HEK293T (cell line): ENCODE measurements around the gene NGEF.

ENCODE experiments used
- CTCF ChIA-PET: fragments of 350-600 bp; formaldehyde crosslinking; extraction: SDS; loops from one replicate; lab custom pipeline; 2021; ENCODE audit warnings: antibody characterized with exemption, inconsistent platforms; lab: Yijun Ruan, JAX
- POLR2A ChIA-PET: fragments of 350-600 bp; formaldehyde crosslinking; extraction: SDS; loops from one replicate; lab custom pipeline; 2020; ENCODE audit warnings: antibody characterized with exemption, inconsistent platforms; lab: Yijun Ruan, JAX
- DNase-seq: peaks from one replicate; pipeline ENCODE4 v3.0.0; 2012; ENCODE audit warnings: mixed read lengths; ENCODE audit errors: extremely low spot score
- ARNT ChIP-seq: fragments of 450-650 bp; IDR thresholded peaks from 2 replicates; pipeline ENCODE4 v1.6.1; 2017; ENCODE audit warnings: mild to moderate bottlenecking
- BHLHE40 ChIP-seq: fragments of 450-650 bp; IDR thresholded peaks from 2 replicates; pipeline ENCODE4 v1.6.1; 2016; ENCODE audit warnings: mild to moderate bottlenecking, moderate library complexity, borderline replicate concordance
- CTBP1 ChIP-seq: fragments of 450-650 bp; IDR thresholded peaks from 2 replicates; pipeline ENCODE4 v1.6.1; 2016; ENCODE audit warnings: borderline replicate concordance
- ELF4 ChIP-seq: fragments of 450-650 bp; IDR thresholded peaks from 2 replicates; pipeline ENCODE4 v1.6.1; 2017; ENCODE audit warnings: antibody characterized with exemption
- FOXA1 ChIP-seq: fragments of 450-650 bp; IDR thresholded peaks from 2 replicates; pipeline ENCODE4 v1.6.1; 2016; ENCODE audit warnings: mild to moderate bottlenecking
- FOXK2 ChIP-seq: fragments of 450-650 bp; IDR thresholded peaks from 2 replicates; pipeline ENCODE4 v1.6.1; 2016; ENCODE audit warnings: mild to moderate bottlenecking
- FOXM1 ChIP-seq: fragments of 450-650 bp; IDR thresholded peaks from 2 replicates; pipeline ENCODE4 v1.6.1; 2017; ENCODE audit warnings: mild to moderate bottlenecking, borderline replicate concordance
- HDGF ChIP-seq: fragments of 450-650 bp; IDR thresholded peaks from 2 replicates; pipeline ENCODE4 v1.6.1; 2017; ENCODE audit warnings: antibody characterized with exemption, borderline replicate concordance
- L3MBTL2 ChIP-seq: fragments of 450-650 bp; conservative IDR thresholded peaks from 2 replicates; pipeline ENCODE4 v1.6.1; 2016; ENCODE audit warnings: mild to moderate bottlenecking
- LEF1 ChIP-seq: fragments of 450-650 bp; IDR thresholded peaks from 2 replicates; pipeline ENCODE4 v1.6.1; 2017; ENCODE audit warnings: mild to moderate bottlenecking, borderline replicate concordance
- NFRKB ChIP-seq: fragments of 450-650 bp; IDR thresholded peaks from 2 replicates; pipeline ENCODE4 v1.6.1; 2016; ENCODE audit warnings: mild to moderate bottlenecking, moderate library complexity
- PKNOX1 ChIP-seq: fragments of 450-650 bp; IDR thresholded peaks from 2 replicates; pipeline ENCODE4 v1.6.1; 2016
- SP1 ChIP-seq: fragments of 450-650 bp; IDR thresholded peaks from 2 replicates; pipeline ENCODE4 v1.6.1; 2017
- SUZ12 ChIP-seq: fragments of 450-650 bp; IDR thresholded peaks from 2 replicates; pipeline ENCODE4 v1.6.1; 2016; ENCODE audit warnings: mild to moderate bottlenecking
- TARDBP ChIP-seq: fragments of 450-650 bp; IDR thresholded peaks from 2 replicates; pipeline ENCODE4 v1.6.1; 2016
- ZNF384 ChIP-seq: fragments of 450-650 bp; IDR thresholded peaks from 2 replicates; pipeline ENCODE4 v1.6.1; 2016

The NGEF gene

GRCh38 chr2:232928551-232929302, 84.3 kb downstream of the NGEF start:
- ChIA-PET POLR2A (no interaction called here), CTCF (no interaction called here)

GRCh38 chr2:232927793-232928550, 85.1 kb downstream of the NGEF start:
- peak; percentile 60 for DNase-seq
- CTCF ChIA-PET, result no interaction called here
- no peak for TF ChIP-seq FOXM1
- TF ChIP-seq LEF1, result no peak
- no peak for TF ChIP-seq BHLHE40
- no peak for TF ChIP-seq CTBP1
- TF ChIP-seq FOXK2, result no peak
- no peak for TF ChIP-seq HDGF
- no peak for TF ChIP-seq ELF4
- TF ChIP-seq TARDBP, result no peak
- no peak for TF ChIP-seq PKNOX1
- TF ChIP-seq SP1, result no peak
- no peak for TF ChIP-seq SUZ12
- no peak for TF ChIP-seq FOXA1
- TF ChIP-seq NFRKB, result no peak
- TF ChIP-seq ZNF384, result no peak
- TF ChIP-seq ARNT, result no peak
- no peak for TF ChIP-seq L3MBTL2
- POLR2A ChIA-PET, result no interaction called here

More at GRCh38 chr2:232928551-232929302, 84.3 kb downstream of the NGEF start:
- DNase-seq, result no peak
- no peak for TF ChIP-seq L3MBTL2
- no peak for TF ChIP-seq ARNT
- TF ChIP-seq LEF1, result no peak
- TF ChIP-seq HDGF, result no peak
- no peak for TF ChIP-seq PKNOX1
- no peak for TF ChIP-seq SP1

GRCh38 chr2:232927032-232927792, 85.8 kb downstream of the NGEF start:
- CTCF ChIA-PET, result no interaction called here

GRCh38 chr2:232926431-232926939, 86.6 kb downstream of the NGEF start:
- ChIA-PET CTCF (no interaction called here), POLR2A (no interaction called here)
- TF ChIP-seq FOXK2 (no peak), FOXM1 (no peak), TARDBP (no peak), PKNOX1 (no peak), CTBP1 (no peak)
- no peak for DNase-seq

More at GRCh38 chr2:232927032-232927792, 85.8 kb downstream of the NGEF start:
- POLR2A ChIA-PET, result no interaction called here
- TF ChIP-seq TARDBP (no peak), FOXM1 (no peak), ARNT (no peak), L3MBTL2 (no peak), CTBP1 (no peak), ELF4 (no peak), SUZ12 (no peak), FOXK2 (no peak), BHLHE40 (no peak)
- DNase-seq, result no peak

GRCh38 chr2:232925821-232926156, 87.3 kb downstream of the NGEF start:
- TF ChIP-seq HDGF (no peak), ARNT (no peak), PKNOX1 (no peak), BHLHE40 (no peak), L3MBTL2 (no peak), CTBP1 (no peak), LEF1 (no peak), SUZ12 (no peak), SP1 (no peak), TARDBP (no peak), ZNF384 (no peak), FOXA1 (no peak), FOXK2 (no peak), NFRKB (no peak), ELF4 (no peak)
- no peak for DNase-seq
- CTCF ChIA-PET, result no interaction called here
- POLR2A ChIA-PET, result no interaction called here
